ENCODE measurements around the gene RAD52.

- no peak for TF ChIP-seq CTCF (IDR thresholded peaks at IDR 0.05; ENCODE audit: poor library complexity)
- TF ChIP-seq EZH2 (IDR thresholded peaks at IDR 0.05; ENCODE audit: borderline replicate concordance) = no peak
Observed at GRCh38 chr12:916712-917445, 32.6 kb downstream of the RAD52 start.

Data from hepatocyte (in vitro differentiated cells).